Liver (tissue), 9 donors: ENCODE measurements around the gene PITPNC1. TPM values are rescaled to one million over a fixed set of nuclear protein-coding genes. Genes with fewer than 3 reads are reported as not detected.

Experiments used
- DNase-seq: peaks from one replicate; pipeline ENCODE4 v3.0.0-alpha.2; 2017; ENCODE audit warnings: low spot score
- H3K27ac ChIP-seq, 2 donors: one replicate each; pipeline ENCODE4 v1.7.0; 2013; ENCODE audit warnings: inconsistent platforms in 2 of 2, low read length in 2 of 2, control low read depth in 1 of 2, low read depth in 1 of 2, mild to moderate bottlenecking in 1 of 2
- H3K27me3 ChIP-seq, 4 donors: one replicate each; pipeline versions ENCODE4 v1.6.1 to v1.7.0; 2013; ENCODE audit warnings: low read length in 3 of 4, inconsistent platforms in 1 of 4, mild to moderate bottlenecking in 1 of 4, moderate library complexity in 1 of 4; ENCODE audit not compliant: control insufficient read depth in 4 of 4, insufficient read depth in 4 of 4
- H3K36me3 ChIP-seq, 4 donors: one replicate each; pipeline versions ENCODE4 v1.6.1 to v1.7.0; 2013; ENCODE audit warnings: low read length in 3 of 4, mild to moderate bottlenecking in 3 of 4, low read depth in 1 of 4, moderate library complexity in 1 of 4; ENCODE audit not compliant: control insufficient read depth in 4 of 4, insufficient read depth in 3 of 4
- H3K4me1 ChIP-seq, 4 donors: one replicate each; pipeline versions ENCODE4 v1.6.1 to v1.7.0; 2013; ENCODE audit warnings: low read length in 3 of 4, mild to moderate bottlenecking in 3 of 4, moderate library complexity in 1 of 4; ENCODE audit not compliant: control insufficient read depth in 4 of 4, insufficient read depth in 4 of 4
- H3K4me3 ChIP-seq, 3 donors: one replicate each; pipeline versions ENCODE4 v1.6.1 to v1.7.0; 2013; ENCODE audit warnings: low read length in 3 of 3, control low read depth in 1 of 3, low read depth in 1 of 3, mild to moderate bottlenecking in 1 of 3
- H3K9ac ChIP-seq, 2 donors: one replicate each; pipeline ENCODE4 v1.7.0; 2013; ENCODE audit warnings: low read length in 2 of 2, mild to moderate bottlenecking in 2 of 2, moderate library complexity in 2 of 2, control low read depth in 1 of 2, low read depth in 1 of 2
- H3K9me3 ChIP-seq, 4 donors: one replicate each; pipeline versions ENCODE4 v1.6.1 to v1.7.0; 2013; ENCODE audit warnings: low read length in 3 of 4; ENCODE audit not compliant: control insufficient read depth in 4 of 4
- ATF3 ChIP-seq: IDR thresholded peaks from 2 replicates; pipeline ENCODE4 v1.6.1; 2016; ENCODE audit warnings: antibody characterized with exemption
- EGR1 ChIP-seq, 2 donors: IDR thresholded peaks; 2 replicates each; pipeline ENCODE4 v1.6.1; 2016 to 2018; ENCODE audit warnings: antibody characterized with exemption in 2 of 2, low read depth in 2 of 2
- FOXA2 ChIP-seq: IDR thresholded peaks from 2 replicates; pipeline ENCODE4 v1.6.1; 2016; ENCODE audit warnings: antibody characterized with exemption
- HNF4A ChIP-seq, 2 donors: conservative IDR thresholded peaks; 2 replicates each; pipeline ENCODE4 v1.6.1; 2016; ENCODE audit warnings: antibody characterized with exemption in 2 of 2, mild to moderate bottlenecking in 2 of 2
- HNF4G ChIP-seq: IDR thresholded peaks from 2 replicates; pipeline ENCODE4 v1.6.1; 2016; ENCODE audit warnings: antibody characterized with exemption
- RAD21 ChIP-seq, 2 donors: IDR thresholded peaks; 2 replicates each; pipeline ENCODE4 v1.6.1; 2016; ENCODE audit warnings: antibody characterized with exemption in 2 of 2, mild to moderate bottlenecking in 2 of 2
- SP1 ChIP-seq: IDR thresholded peaks from 2 replicates; pipeline ENCODE4 v1.6.1; 2018; ENCODE audit warnings: antibody characterized with exemption, mild to moderate bottlenecking
- TAF1 ChIP-seq: conservative IDR thresholded peaks from 2 replicates; pipeline ENCODE4 v1.6.1; 2016; ENCODE audit warnings: antibody characterized with exemption, mild to moderate bottlenecking
- YY1 ChIP-seq: IDR thresholded peaks from 2 replicates; pipeline ENCODE4 v1.6.1; 2016; ENCODE audit warnings: antibody characterized with exemption, mild to moderate bottlenecking
- WGBS: extraction: QIAGEN DNeasy Blood & Tissue Kit; methylation state at CpG from one replicate; pipeline ENCODE4 v1.1.7; 2013; 5-methylcytosine and 5-hydroxymethylcytosine counted together
- polyA plus RNA-seq, 2 donors: library from polyadenylated mRNA; stranded (reverse) in 1 of 2; unstranded in 1 of 2; fragments of 200-250 nt in 1 of 2; fragments of >200 nt in 1 of 2; fragmentation: Nextera tagmentation in 1 of 2; extraction: Ambion mirVana in 1 of 2; gene quantifications; one replicate each; pipeline versions ENCODE4 v1.2.1 to v1.2.3, GENCODE V29; 2013 to 2015
- total RNA-seq, 2 donors: library from RNA; depleted of rRNA; stranded (reverse); fragments of >200 nt; gene quantifications; one replicate each; pipeline ENCODE4 v1.2.3, GENCODE V29; 2014
- TF ChIP-seq, protein P1 (sequence below): IDR thresholded peaks from 2 replicates; pipeline ENCODE4 v1.6.1; 2016; ENCODE audit warnings: antibody characterized with exemption, mild to moderate bottlenecking
- TF ChIP-seq, protein P2 (sequence below): IDR thresholded peaks from 2 replicates; pipeline ENCODE4 v1.6.1; 2016; ENCODE audit warnings: antibody characterized with exemption
- TF ChIP-seq, protein P3 (sequence below): fragments of 150-350 bp; IDR thresholded peaks from 2 replicates; pipeline ENCODE4 v1.5.1; 2017; ENCODE audit warnings: improper control_type of control experiment, low read depth, low read length; ENCODE audit not compliant: missing input control
- donor health status: healthy.
- donor health status: healthy.
- donor health status: healthy.
- donor health status: healthy.
- donor health status: healthy.

Gene PITPNC1
- total and polyA plus RNA-seq, 4 donors = 2.3 to 10.2 (median 5.7) TPM

- TF ChIP-seq HNF4A (conservative IDR thresholded peaks at IDR 0.05) (peak in 1 of 2 donors; percentile 34), HNF4G (no peak), TAF1 (peak; percentile 40), RAD21 (IDR thresholded peaks at IDR 0.05) (peak in 1 of 2 donors; percentile 10)
- TF ChIP-seq, protein P1, sequence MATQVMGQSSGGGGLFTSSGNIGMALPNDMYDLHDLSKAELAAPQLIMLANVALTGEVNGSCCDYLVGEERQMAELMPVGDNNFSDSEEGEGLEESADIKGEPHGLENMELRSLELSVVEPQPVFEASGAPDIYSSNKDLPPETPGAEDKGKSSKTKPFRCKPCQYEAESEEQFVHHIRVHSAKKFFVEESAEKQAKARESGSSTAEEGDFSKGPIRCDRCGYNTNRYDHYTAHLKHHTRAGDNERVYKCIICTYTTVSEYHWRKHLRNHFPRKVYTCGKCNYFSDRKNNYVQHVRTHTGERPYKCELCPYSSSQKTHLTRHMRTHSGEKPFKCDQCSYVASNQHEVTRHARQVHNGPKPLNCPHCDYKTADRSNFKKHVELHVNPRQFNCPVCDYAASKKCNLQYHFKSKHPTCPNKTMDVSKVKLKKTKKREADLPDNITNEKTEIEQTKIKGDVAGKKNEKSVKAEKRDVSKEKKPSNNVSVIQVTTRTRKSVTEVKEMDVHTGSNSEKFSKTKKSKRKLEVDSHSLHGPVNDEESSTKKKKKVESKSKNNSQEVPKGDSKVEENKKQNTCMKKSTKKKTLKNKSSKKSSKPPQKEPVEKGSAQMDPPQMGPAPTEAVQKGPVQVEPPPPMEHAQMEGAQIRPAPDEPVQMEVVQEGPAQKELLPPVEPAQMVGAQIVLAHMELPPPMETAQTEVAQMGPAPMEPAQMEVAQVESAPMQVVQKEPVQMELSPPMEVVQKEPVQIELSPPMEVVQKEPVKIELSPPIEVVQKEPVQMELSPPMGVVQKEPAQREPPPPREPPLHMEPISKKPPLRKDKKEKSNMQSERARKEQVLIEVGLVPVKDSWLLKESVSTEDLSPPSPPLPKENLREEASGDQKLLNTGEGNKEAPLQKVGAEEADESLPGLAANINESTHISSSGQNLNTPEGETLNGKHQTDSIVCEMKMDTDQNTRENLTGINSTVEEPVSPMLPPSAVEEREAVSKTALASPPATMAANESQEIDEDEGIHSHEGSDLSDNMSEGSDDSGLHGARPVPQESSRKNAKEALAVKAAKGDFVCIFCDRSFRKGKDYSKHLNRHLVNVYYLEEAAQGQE = peak; percentile 28
- H3K9ac ChIP-seq = no peak overlapping the region
- H3K27ac ChIP-seq = peak overlapping the region; percentile 44 to 51
Measured at GRCh38 chr17:67415291-67415690, 38.2 kb downstream of the PITPNC1 start.

DNA sequence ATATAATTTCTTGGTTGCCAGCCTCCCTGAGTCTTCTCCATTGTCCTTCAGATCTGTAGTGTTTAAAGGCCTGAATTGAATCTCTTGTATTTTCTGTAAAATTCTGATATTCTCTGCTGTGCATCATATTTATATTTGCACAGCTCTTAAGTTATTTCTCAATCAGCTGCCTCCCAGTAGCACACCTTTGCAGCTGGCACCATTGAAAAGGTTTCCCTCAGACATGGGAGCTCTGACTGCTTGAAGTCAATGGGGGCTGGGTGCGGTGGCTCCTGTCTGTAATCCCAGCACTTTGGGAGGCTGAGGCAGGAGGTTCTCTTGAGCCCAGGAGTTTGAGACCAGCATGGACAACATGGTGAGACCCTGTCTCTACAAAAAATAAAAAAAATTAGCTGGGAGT, 40.4 kb downstream of the PITPNC1 start:
- 95% methylated on average over 1 of the region's 1 CpG for WGBS
- no peak for DNase-seq
- Histone ChIP-seq H3K4me1 (peaks cover 3 to 20% (median 14%) of the 10 kb centered on the region in 4 donors), H3K27ac (no peak overlapping the region), H3K27me3 (no peaks in the 10 kb centered on the region), H3K4me3 (no peak overlapping the region), H3K36me3 (no peaks in the 10 kb centered on the region), H3K9me3 (no peaks in the 10 kb centered on the region), H3K9ac (no peak overlapping the region)
- TF ChIP-seq EGR1 (IDR thresholded peaks at IDR 0.05; ENCODE audit: low read depth in 2 of 2) (no peak), YY1 (peak; percentile 38), FOXA2 (no peak)

More at GRCh38 chr17:67415291-67415690, 38.2 kb downstream of the PITPNC1 start:
- Histone ChIP-seq H3K4me1 (peaks cover 7 to 28% (median 22%) of the 10 kb centered on the region in 4 donors), H3K36me3 (no peaks in the 10 kb centered on the region), H3K27me3 (no peaks in the 10 kb centered on the region), H3K9me3 (no peaks in the 10 kb centered on the region), H3K4me3 (no peak overlapping the region)
- WGBS = 50% methylated on average over 7 of the region's 7 CpGs
- DNase-seq = no peak

DNA sequence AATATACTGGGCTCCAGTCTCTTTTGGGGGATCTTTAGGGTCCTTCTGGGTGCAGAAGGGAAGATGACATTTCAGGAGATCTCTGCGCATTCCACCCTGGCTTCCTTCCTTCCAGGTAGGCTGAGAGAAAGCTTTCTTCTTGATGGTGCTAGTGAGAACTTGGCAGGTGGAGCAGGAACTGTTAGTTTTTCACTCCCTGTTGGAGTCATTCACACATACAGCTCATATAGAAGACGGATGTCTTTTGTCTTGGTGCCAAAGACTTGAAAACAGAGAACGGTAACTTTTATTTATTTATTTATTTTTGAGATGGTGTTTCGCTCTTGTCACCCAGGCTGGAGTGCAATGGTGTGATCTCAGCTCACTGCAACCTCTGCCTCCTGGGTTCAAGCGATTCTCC, 43.9 kb downstream of the PITPNC1 start:
- Histone ChIP-seq H3K9me3 (no peaks in the 10 kb centered on the region), H3K27me3 (no peaks in the 10 kb centered on the region), H3K4me3 (no peak overlapping the region), H3K9ac (no peak overlapping the region), H3K36me3 (no peaks in the 10 kb centered on the region), H3K4me1 (peaks cover 0 to 11% (median 3%) of the 10 kb centered on the region in 4 donors), H3K27ac (no peak overlapping the region)
- WGBS = 90% methylated on average over 5 of the region's 5 CpGs
- TF ChIP-seq SP1 (no peak), ATF3 (no peak), HNF4G (no peak), HNF4A (conservative IDR thresholded peaks at IDR 0.05) (no peak)
- TF ChIP-seq, protein P2, sequence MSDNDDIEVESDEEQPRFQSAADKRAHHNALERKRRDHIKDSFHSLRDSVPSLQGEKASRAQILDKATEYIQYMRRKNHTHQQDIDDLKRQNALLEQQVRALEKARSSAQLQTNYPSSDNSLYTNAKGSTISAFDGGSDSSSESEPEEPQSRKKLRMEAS = no peak
- TF ChIP-seq, protein P1 = no peak
- TF ChIP-seq, protein P3, sequence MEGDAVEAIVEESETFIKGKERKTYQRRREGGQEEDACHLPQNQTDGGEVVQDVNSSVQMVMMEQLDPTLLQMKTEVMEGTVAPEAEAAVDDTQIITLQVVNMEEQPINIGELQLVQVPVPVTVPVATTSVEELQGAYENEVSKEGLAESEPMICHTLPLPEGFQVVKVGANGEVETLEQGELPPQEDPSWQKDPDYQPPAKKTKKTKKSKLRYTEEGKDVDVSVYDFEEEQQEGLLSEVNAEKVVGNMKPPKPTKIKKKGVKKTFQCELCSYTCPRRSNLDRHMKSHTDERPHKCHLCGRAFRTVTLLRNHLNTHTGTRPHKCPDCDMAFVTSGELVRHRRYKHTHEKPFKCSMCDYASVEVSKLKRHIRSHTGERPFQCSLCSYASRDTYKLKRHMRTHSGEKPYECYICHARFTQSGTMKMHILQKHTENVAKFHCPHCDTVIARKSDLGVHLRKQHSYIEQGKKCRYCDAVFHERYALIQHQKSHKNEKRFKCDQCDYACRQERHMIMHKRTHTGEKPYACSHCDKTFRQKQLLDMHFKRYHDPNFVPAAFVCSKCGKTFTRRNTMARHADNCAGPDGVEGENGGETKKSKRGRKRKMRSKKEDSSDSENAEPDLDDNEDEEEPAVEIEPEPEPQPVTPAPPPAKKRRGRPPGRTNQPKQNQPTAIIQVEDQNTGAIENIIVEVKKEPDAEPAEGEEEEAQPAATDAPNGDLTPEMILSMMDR = no peak
- DNase-seq = no peak
